Activated T-cell treated with anti-CD3 and anti-CD28 coated beads for 1 hour (primary cell): ENCODE data around the gene NTM.
"Not testable (repeated sequence)": the region's sequence is repeated elsewhere in the genome, so short reads cannot be mapped to it uniquely, and the experiment has no call there.

Experiments used
- DNase-seq: peaks from one replicate; pipeline ENCODE4 v3.0.0-alpha.2; 2020; ENCODE audit warnings: low read depth

NTM gene

GRCh38 chr11:131894615-131895544 is 524.5 kb downstream of the NTM start:
- no peak for DNase-seq

DNA sequence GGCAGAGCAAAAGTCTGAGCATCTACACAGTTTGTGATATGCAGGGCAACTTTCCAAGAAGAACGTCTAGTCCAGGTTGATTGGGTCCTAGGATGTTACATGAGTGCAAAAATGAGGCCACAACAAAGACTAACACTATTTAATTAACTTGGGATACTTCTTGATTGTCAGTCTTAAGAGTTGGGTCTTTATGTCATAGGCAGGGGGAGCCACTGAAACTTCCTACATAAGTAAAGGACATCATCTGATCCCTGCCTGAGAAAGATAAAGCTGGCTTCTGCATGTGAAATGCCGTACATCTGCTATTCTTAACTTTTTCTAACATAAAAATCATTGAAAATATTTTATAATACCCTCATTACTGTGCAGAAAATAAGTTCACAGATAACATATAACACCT is 525.5 kb downstream of the NTM start:
- DNase-seq: no peak

- no peak for DNase-seq
Measured at GRCh38 chr11:131896978-131897615, 526.7 kb downstream of the NTM start.

GRCh38 chr11:131897956-131898355 is 527.5 kb downstream of the NTM start:
- DNase-seq: no peak

DNA sequence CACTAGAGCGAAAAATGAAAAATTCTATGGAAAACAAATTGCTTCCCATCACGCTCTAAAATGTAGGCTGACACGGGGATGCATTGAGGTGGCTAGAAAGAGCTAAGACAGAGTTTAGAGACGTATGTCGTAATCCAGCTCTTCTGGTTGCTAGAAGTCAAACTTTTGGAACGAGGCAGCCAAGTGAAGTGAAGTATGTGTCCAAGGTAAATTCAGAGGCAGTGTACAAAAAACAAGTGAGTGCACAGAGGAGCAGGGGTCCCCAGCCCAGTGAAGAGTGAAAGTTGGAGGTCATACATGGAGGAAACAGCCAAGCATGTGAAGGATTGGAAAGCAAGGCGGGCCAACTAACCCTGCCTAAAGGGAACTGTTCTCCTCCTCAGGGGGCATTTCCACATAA is 528.5 kb downstream of the NTM start:
- DNase-seq: no peak

- DNase-seq: no peak
Measured at GRCh38 chr11:131899950-131900580, 529.6 kb downstream of the NTM start.

- no peak for DNase-seq
Measured at GRCh38 chr11:131902421-131902820, 532.0 kb downstream of the NTM start.

DNA sequence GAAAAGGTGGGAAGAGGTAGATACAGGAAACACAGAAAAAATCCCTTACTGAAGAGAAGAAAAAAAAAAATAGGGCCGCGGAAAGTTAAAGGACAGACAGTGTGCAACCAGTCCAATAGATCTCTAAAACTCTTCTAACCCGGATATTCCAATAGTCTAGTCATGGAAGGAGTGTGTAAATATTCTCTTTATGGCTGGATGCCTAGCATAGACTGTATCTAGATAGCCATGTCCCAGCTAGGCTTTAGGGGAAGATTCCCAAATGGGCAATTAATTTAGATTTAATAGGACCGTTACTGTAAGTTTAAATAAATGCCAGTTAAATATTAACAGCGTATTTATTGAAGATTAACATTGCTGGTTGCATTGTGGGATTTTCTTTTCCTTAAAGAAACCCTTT is 532.7 kb downstream of the NTM start:
- no peak for DNase-seq

DNA sequence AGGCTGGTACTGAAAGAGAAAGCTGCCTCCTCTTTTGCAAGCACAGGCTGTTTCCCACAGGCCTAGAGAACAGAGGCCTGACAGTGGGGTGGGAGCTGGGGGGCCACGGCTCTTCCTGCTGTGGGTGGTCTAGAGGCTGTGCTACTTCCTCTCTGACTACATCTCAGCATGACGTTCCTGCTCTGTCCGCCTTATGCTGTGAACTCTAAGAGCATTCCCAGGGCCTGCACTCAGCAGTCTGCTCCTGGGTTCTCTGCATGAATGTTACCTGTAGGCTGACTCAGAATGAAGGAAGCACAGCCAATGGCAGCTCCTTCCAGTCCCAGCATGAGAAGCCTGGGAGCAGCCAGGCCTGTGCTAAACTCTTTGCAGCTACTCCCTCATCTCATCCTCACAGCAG is 534.3 kb downstream of the NTM start:
- DNase-seq: no peak

- no peak for DNase-seq
Measured at GRCh38 chr11:131906963-131907362, 536.5 kb downstream of the NTM start.

DNA sequence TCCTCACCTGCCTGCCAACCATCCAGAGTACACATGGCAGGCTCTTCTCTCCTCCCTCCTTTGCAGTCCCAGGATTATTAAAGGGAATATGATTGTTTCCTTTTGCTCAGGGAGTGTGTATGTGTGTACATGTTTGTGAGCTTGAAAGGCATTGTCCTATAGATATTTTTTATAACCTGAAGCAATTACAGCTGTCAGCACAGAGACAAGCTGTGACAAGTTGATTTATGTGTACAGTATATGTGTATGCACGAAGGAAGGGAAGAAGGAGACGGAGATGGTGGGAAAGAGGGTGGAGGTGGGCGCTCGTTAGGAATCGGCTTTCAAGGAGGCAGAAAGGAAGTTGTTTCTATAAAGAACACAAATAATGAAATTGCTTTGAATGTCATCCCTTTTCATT is 537.0 kb downstream of the NTM start:
- DNase-seq: no peak

GRCh38 chr11:131908316-131908715 is 537.9 kb downstream of the NTM start:
- no peak for DNase-seq

DNA sequence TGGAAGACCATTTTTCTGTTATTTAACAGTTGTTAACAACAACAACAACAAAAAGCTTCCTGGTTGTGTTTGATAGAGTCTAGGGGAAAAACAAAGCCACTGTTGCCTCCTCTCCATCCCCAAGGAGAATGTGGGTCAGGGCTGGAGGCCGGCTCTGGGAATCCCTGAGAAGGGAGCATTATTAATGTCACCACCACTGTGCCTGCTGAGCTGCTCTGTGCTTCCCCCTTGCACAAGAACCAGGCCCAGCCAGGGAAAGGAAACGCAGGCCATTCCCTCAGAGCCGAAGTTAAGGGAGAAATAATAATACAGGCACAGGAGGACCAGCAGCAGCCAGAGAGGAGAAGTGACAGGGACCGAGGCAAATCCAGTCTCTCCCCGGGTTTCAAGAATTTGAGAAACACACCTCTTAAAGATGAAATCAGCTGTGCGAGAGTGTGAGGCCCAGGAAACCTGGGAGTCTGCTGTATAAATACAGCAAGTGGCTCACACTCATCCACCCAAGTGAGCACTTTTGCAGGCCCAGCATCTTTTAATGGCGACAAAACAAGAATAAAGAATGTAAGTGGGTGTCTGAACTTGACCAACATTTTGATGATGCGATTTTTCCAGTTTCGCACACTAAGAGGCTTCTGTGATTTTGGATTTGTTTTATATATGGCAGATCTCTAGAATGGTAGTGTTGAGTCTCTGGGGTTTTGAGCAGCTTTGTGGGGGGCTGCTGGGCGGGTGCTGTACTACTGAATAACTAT is 539.2 kb downstream of the NTM start:
- no peak for DNase-seq

DNA sequence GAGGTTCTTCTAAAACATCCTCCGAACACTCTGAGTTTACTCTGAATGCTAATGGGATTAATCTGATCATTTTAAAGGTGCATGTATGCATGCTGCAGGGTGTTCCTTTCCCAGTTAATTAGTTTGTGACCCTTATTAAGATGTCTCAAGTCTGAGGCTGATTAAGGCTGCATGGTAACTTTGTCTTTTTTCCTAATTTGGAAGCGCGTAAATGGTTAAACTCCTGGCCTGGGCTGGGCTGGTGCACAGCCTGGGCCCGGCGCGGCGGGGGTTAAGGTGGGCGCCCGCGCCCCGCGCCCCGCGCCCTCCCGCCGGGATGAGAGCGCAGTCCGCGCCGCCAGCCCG is 539.7 kb downstream of the NTM start:
- no peak for DNase-seq

GRCh38 chr11:131910523-131911387 is 540.3 kb downstream of the NTM start:
- DNase-seq: no peak

DNA sequence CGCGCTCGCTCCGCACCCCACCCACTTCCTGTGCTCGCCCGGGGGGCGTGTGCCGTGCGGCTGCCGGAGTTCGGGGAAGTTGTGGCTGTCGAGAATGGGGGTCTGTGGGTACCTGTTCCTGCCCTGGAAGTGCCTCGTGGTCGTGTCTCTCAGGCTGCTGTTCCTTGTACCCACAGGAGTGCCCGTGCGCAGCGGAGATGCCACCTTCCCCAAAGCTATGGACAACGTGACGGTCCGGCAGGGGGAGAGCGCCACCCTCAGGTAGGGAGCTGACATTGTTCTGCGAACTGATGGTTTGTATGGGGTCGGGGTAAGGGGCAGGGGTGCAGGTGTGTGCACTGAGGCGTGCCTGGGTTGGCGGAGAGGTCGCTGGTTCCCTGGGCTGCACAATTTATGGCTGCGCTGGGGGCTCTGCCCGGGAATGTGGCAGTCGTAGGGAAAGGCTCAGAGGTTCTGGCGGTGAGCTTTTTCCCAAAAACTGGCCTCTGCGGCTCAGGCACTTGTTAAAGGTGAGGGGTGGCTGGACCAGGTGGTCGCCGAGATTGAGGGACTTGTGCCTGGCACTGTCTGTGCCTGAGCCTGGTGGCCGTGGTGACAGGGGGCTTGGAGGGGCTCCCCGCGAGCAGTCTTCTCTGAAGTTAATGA is 541.1 kb downstream of the NTM start:
- DNase-seq: not testable (repeated sequence)

DNA sequence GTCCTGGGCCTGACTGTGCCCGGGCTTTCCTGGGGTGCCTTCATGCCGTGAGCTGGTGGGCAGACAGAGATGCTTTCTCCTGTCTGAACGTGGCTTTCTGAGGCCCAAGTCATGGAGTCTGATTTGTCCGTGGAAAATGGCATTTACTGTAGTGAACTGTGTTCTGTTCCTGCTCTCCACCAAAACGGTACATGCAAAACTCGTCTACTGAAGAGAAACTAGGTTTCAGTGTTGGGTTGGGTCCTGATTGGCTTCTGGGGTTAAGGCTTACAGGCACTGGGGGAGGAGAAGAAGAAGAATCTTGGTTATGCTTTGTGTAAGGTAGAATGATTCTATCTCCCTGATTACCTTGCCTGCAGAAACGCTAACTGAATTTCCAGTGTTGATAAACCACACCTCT is 541.7 kb downstream of the NTM start:
- DNase-seq: no peak

GRCh38 chr11:131913267-131913666 is 542.9 kb downstream of the NTM start:
- DNase-seq: no peak

DNA sequence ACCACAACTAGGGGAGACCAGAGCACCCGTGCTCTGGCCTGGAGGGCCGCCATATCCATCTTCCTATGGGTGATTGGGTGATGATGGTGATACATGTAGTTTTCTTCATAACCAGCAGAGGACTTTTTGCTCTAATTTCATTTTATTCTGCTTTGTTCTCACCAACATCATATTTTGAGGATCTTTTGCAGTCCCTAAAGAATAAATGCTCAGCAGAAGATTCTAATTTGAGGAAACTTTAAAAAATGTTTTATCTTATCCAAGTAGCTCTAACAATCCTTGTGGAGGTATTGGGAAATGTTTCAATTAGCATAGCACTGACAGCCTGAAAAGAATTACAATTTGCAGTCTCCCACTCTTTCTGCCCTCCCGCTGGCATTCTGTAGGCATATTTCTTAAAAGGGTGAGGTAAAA is 544.0 kb downstream of the NTM start:
- DNase-seq: no peak

GRCh38 chr11:131916638-131917037 is 546.2 kb downstream of the NTM start:
- DNase-seq: no peak
